Mesendoderm (in vitro differentiated cells): ENCODE data around the gene RBKS.

Experiments
- DNase-seq: peaks from one replicate; pipeline ENCODE4 v3.0.0; 2013
- H2AK5ac ChIP-seq: 2 replicates; pipeline ENCODE4 v1.6.1; 2013; ENCODE audit warnings: low read length, inconsistent platforms
- H2BK120ac ChIP-seq: 2 replicates; pipeline ENCODE4 v1.6.1; 2013; ENCODE audit warnings: low read depth, mild to moderate bottlenecking, low read length, moderate library complexity, mixed read lengths
- H2BK15ac ChIP-seq: replicated peaks from 2 replicates; pipeline ENCODE4 v1.6.1; 2013; ENCODE audit warnings: low read depth, mild to moderate bottlenecking, moderate library complexity
- H2BK5ac ChIP-seq: 2 replicates; pipeline ENCODE4 v1.6.1; 2013; ENCODE audit warnings: low read length, inconsistent platforms
- H3K18ac ChIP-seq: 2 replicates; pipeline ENCODE4 v1.6.1; 2013; ENCODE audit warnings: mild to moderate bottlenecking, low read length, mixed read lengths
- H3K23ac ChIP-seq: one replicate; pipeline ENCODE4 v1.6.1; 2013; ENCODE audit warnings: low read length
- H3K27ac ChIP-seq: 2 replicates; pipeline ENCODE4 v1.5.1; 2013; ENCODE audit warnings: low read depth, mild to moderate bottlenecking, inconsistent platforms, low read length, moderate library complexity
- H3K27me3 ChIP-seq: 2 replicates; pipeline ENCODE4 v1.6.1; 2013; ENCODE audit warnings: low read length, control low read depth, mild to moderate bottlenecking, inconsistent platforms; ENCODE audit not compliant: insufficient read depth, poor library complexity
- H3K36me3 ChIP-seq: 2 replicates; pipeline ENCODE4 v1.6.1; 2013; ENCODE audit warnings: low read length, inconsistent platforms; ENCODE audit not compliant: control insufficient read depth, insufficient read depth
- H3K4ac ChIP-seq: one replicate; pipeline ENCODE4 v1.6.1; 2013; ENCODE audit warnings: low read depth, mild to moderate bottlenecking, low read length, moderate library complexity
- H3K4me1 ChIP-seq: 2 replicates; pipeline ENCODE4 v1.6.1; 2013; ENCODE audit warnings: low read depth, low read length, inconsistent platforms; ENCODE audit not compliant: control insufficient read depth
- H3K4me2 ChIP-seq: 2 replicates; pipeline ENCODE4 v1.6.1; 2013; ENCODE audit warnings: low read length
- H3K4me3 ChIP-seq: 2 replicates; pipeline ENCODE4 v1.5.1; 2013; ENCODE audit warnings: mild to moderate bottlenecking, low read length
- H3K56ac ChIP-seq: one replicate; pipeline ENCODE4 v1.6.1; 2013; ENCODE audit warnings: low read length
- H3K79me1 ChIP-seq: 2 replicates; pipeline ENCODE4 v1.6.1; 2013; ENCODE audit warnings: low read length, inconsistent platforms
- H3K79me2 ChIP-seq: 2 replicates; pipeline ENCODE4 v1.6.1; 2013; ENCODE audit warnings: mild to moderate bottlenecking, low read length; ENCODE audit not compliant: control insufficient read depth, insufficient read depth
- H3K9ac ChIP-seq: 2 replicates; pipeline ENCODE4 v1.6.1; 2013; ENCODE audit warnings: low read length, inconsistent platforms
- H4K5ac ChIP-seq: one replicate; pipeline ENCODE4 v1.6.1; 2013; ENCODE audit warnings: low read length
- H4K8ac ChIP-seq: one replicate; pipeline ENCODE4 v1.6.1; 2013; ENCODE audit warnings: low read depth, mild to moderate bottlenecking, control low read depth, low read length, moderate library complexity
- WGBS: extraction: QIAGEN DNeasy Blood & Tissue Kit; methylation state at CpG from one replicate; pipeline ENCODE4 v1.1.7; 2013; ENCODE audit warnings: low lambda C conversion rate, missing lambda C conversion rate; ENCODE audit not compliant: insufficient coverage; ENCODE audit errors: extremely low coverage; 5-methylcytosine and 5-hydroxymethylcytosine counted together

Gene RBKS

GRCh38 chr2:27832396-27832795 is 57.8 kb downstream of the RBKS start:
- DNase-seq: no peak

GRCh38 chr2:27831279-27832050 is 58.7 kb downstream of the RBKS start:
- Histone ChIP-seq H3K9ac (no peak overlapping the region), H2BK15ac (no peak overlapping the region), H3K4me3 (no peak overlapping the region), H3K79me1 (no peaks in the 10 kb centered on the region), H3K4me1 (peaks cover 3% of the 10 kb centered on the region), H2BK5ac (no peak overlapping the region), H2AK5ac (no peak overlapping the region), H3K23ac (no peak overlapping the region), H4K5ac (no peak overlapping the region), H3K27ac (no peak overlapping the region), H4K8ac (no peak overlapping the region), H2BK120ac (no peak overlapping the region), H3K36me3 (no peaks in the 10 kb centered on the region), H3K4ac (no peak overlapping the region), H3K18ac (no peak overlapping the region), H3K27me3 (no peaks in the 10 kb centered on the region), H3K79me2 (no peaks in the 10 kb centered on the region), H3K4me2 (no peak overlapping the region), H3K56ac (no peak overlapping the region)
- DNase-seq: no peak
- no CpG with 5 or more reads among the region's 7 CpGs for WGBS

More at GRCh38 chr2:27832396-27832795, 57.8 kb downstream of the RBKS start:
- Histone ChIP-seq H2BK15ac (no peak overlapping the region), H3K4me1 (peaks cover 3% of the 10 kb centered on the region), H2BK5ac (no peak overlapping the region), H3K36me3 (no peaks in the 10 kb centered on the region), H3K4me3 (no peak overlapping the region), H4K8ac (no peak overlapping the region), H3K79me1 (no peaks in the 10 kb centered on the region), H3K4ac (no peak overlapping the region), H3K23ac (no peak overlapping the region), H3K18ac (no peak overlapping the region), H2AK5ac (no peak overlapping the region), H3K9ac (no peak overlapping the region), H3K4me2 (no peak overlapping the region), H2BK120ac (no peak overlapping the region), H3K56ac (no peak overlapping the region), H3K27ac (no peak overlapping the region), H3K27me3 (no peaks in the 10 kb centered on the region), H3K79me2 (no peaks in the 10 kb centered on the region), H4K5ac (no peak overlapping the region)
- WGBS: no CpG with 5 or more reads among the region's 2 CpGs

DNA sequence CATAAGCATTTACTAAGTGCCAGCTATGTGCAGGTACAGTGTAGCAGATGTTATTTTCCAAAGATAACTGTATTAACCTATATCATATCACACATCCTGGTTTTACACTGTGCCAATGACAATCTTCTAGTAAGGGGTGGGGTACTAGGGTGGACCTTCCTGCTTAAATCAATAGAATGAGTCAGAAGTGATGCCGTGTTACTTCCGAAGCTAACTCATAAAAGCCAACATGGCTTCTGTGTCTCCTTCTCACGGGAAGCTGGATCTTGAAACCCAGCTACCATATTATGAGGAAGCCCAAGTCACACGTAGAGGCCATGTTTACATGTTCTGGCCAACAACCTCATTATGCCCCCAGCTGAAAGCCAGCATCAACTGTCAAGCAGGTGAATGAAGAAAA is 59.5 kb downstream of the RBKS start:
- no CpG with 5 or more reads among the region's 4 CpGs for WGBS
- no peak overlapping the region for H2AK5ac ChIP-seq
- H3K4ac ChIP-seq: no peak overlapping the region

DNA sequence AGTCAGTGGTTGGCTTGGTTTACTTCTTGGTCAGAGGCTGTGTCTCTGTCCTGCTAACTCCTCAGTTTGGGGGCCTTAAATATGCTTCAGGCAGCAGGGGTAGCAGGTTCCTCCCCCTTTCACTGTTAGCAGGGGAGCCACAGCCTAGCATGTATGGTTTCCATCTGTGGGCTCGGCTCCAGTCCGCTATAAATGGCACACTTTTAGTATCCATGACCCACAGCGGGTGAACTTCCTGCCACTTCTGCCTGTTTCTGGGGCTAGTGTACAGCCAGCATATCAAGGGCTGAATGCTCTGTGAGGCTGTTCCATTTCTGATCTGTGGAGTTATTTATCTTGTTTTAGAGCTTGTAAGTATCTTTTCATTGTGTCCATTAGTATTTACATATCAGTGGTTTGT is 60.4 kb downstream of the RBKS start:
- H2AK5ac ChIP-seq: no peak overlapping the region
- no peak overlapping the region for H4K5ac ChIP-seq
- no peak overlapping the region for H3K9ac ChIP-seq
- no peaks in the 10 kb centered on the region for H3K27me3 ChIP-seq
- no peak overlapping the region for H3K27ac ChIP-seq
- H3K4me3 ChIP-seq: no peak overlapping the region
- no peaks in the 10 kb centered on the region for H3K36me3 ChIP-seq
- no peaks in the 10 kb centered on the region for H3K79me1 ChIP-seq
- no peak overlapping the region for H2BK5ac ChIP-seq
- no peak overlapping the region for H2BK15ac ChIP-seq
- H3K4me1 ChIP-seq: peaks cover 3% of the 10 kb centered on the region
- H4K8ac ChIP-seq: no peak overlapping the region
- H2BK120ac ChIP-seq: no peak overlapping the region
- no peaks in the 10 kb centered on the region for H3K79me2 ChIP-seq
- H3K56ac ChIP-seq: no peak overlapping the region
- no peak overlapping the region for H3K4me2 ChIP-seq
- no peak overlapping the region for H3K18ac ChIP-seq
- no CpG with 5 or more reads among the region's 3 CpGs for WGBS
- DNase-seq: no peak
- no peak overlapping the region for H3K4ac ChIP-seq
- no peak overlapping the region for H3K23ac ChIP-seq

More for the DNA sequence above, 59.5 kb downstream of the RBKS start:
- Histone ChIP-seq H3K4me3 (no peak overlapping the region), H4K5ac (no peak overlapping the region), H3K9ac (no peak overlapping the region), H3K23ac (no peak overlapping the region), H3K27ac (no peak overlapping the region), H3K27me3 (no peaks in the 10 kb centered on the region), H3K79me1 (no peaks in the 10 kb centered on the region), H3K56ac (no peak overlapping the region), H2BK5ac (no peak overlapping the region), H2BK15ac (no peak overlapping the region), H3K4me1 (peaks cover 3% of the 10 kb centered on the region), H3K79me2 (no peaks in the 10 kb centered on the region), H3K36me3 (no peaks in the 10 kb centered on the region), H3K4me2 (no peak overlapping the region), H2BK120ac (no peak overlapping the region), H4K8ac (no peak overlapping the region), H3K18ac (no peak overlapping the region)
- no peak for DNase-seq

DNA sequence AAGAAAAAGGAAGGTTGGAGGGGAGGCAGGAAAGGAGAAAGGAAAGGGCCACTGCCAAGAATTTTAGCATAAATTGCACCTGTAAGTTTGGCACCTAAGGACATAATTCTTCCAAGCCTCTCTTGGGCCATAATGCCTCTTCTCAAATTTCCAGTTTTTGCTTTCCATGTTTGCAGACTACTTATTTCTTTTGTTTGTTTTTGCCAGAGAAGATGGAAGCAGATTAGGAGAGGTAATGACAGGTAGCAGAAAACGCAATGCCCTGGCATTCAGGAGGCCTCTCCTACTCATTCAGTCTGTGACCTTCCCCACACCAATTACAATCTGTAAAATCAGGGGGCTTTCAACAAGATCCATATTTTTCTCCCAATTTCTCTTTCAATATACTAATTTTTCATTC is 61.9 kb downstream of the RBKS start:
- Histone ChIP-seq H3K56ac (no peak overlapping the region), H2BK15ac (no peak overlapping the region), H3K4me3 (no peak overlapping the region), H2AK5ac (no peak overlapping the region), H3K27ac (no peak overlapping the region), H3K36me3 (no peaks in the 10 kb centered on the region), H3K23ac (no peak overlapping the region), H3K27me3 (no peaks in the 10 kb centered on the region), H2BK5ac (no peak overlapping the region), H4K8ac (no peak overlapping the region), H3K9ac (no peak overlapping the region), H3K79me1 (no peaks in the 10 kb centered on the region), H2BK120ac (no peak overlapping the region), H3K4me1 (no peaks in the 10 kb centered on the region), H3K18ac (no peak overlapping the region), H3K79me2 (no peaks in the 10 kb centered on the region), H3K4ac (no peak overlapping the region), H4K5ac (no peak overlapping the region), H3K4me2 (no peak overlapping the region)
- no CpG with 5 or more reads among the region's 1 CpG for WGBS
- DNase-seq: no peak

DNA sequence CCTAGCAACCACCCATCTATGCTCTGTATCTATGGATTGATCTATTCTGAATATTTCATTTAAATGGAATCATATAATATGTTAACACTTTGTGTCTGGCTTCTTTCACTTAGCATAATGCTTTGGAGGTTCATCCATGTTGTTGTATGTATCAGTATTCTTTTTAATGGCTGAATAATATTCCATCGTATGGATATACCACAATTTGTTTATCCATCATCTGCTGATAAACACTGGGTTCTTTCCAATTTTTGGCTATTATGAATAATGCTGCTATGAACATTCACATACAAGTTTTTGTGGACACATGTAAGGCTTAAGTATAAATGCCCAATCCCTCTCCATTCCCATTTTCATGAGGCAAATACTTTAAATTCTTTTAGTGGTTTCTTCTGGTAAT is 65.8 kb downstream of the RBKS start:
- no peaks in the 10 kb centered on the region for H3K79me1 ChIP-seq
- DNase-seq: no peak
- H2AK5ac ChIP-seq: no peak overlapping the region
- H3K36me3 ChIP-seq: no peaks in the 10 kb centered on the region
- H2BK5ac ChIP-seq: no peak overlapping the region
- H3K9ac ChIP-seq: no peak overlapping the region
- no peaks in the 10 kb centered on the region for H3K4me1 ChIP-seq
- H3K18ac ChIP-seq: no peak overlapping the region
- H3K79me2 ChIP-seq: no peaks in the 10 kb centered on the region
- H3K4me2 ChIP-seq: no peak overlapping the region
- H4K5ac ChIP-seq: no peak overlapping the region
- H4K8ac ChIP-seq: no peak overlapping the region
- no peak overlapping the region for H2BK15ac ChIP-seq
- no peaks in the 10 kb centered on the region for H3K27me3 ChIP-seq
- no peak overlapping the region for H3K4ac ChIP-seq
- H3K23ac ChIP-seq: no peak overlapping the region
- no peak overlapping the region for H3K56ac ChIP-seq
- WGBS: no CpG with 5 or more reads among the region's 1 CpG
- no peak overlapping the region for H2BK120ac ChIP-seq
- no peak overlapping the region for H3K27ac ChIP-seq
- no peak overlapping the region for H3K4me3 ChIP-seq
